ENCODE measurements around the gene UCHL1.

DNA sequence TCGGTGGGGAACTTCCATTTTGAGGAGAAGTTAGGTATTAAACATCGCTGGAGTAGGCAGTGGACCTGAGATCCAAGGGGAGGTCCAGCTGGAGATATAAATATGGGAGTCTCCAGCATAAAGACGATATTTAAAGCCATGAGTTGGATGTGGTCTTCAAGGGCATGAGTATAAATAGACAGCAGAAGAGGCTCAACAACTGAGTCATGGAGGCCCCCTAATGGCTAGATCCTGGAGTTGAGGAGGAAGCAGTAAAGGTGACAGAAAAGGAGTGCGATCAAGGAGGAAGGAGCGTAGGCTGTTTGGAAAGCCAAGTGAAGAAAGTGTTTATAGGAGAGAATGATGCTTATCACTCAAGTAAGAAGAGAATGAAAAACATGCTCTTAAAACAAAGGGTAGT lies 24.3 kb upstream of the UCHL1 start:
- TF ChIP-seq TAF1 (IDR thresholded peaks at IDR 0.05; ENCODE audit: borderline replicate concordance, insufficient read depth, low read length) (no peak), POLR2AphosphoS5 (IDR thresholded peaks at IDR 0.05; ENCODE audit: low read depth, low read length) (no peak), SIN3A (IDR thresholded peaks at IDR 0.05; ENCODE audit: borderline replicate concordance, insufficient read depth, low read length) (no peak), FOXP2 (optimal IDR thresholded peaks at IDR 0.05; ENCODE audit: borderline replicate concordance, extremely low read depth, extremely low read length, insufficient read depth) (no peak)
- TF ChIP-seq, protein P1, sequence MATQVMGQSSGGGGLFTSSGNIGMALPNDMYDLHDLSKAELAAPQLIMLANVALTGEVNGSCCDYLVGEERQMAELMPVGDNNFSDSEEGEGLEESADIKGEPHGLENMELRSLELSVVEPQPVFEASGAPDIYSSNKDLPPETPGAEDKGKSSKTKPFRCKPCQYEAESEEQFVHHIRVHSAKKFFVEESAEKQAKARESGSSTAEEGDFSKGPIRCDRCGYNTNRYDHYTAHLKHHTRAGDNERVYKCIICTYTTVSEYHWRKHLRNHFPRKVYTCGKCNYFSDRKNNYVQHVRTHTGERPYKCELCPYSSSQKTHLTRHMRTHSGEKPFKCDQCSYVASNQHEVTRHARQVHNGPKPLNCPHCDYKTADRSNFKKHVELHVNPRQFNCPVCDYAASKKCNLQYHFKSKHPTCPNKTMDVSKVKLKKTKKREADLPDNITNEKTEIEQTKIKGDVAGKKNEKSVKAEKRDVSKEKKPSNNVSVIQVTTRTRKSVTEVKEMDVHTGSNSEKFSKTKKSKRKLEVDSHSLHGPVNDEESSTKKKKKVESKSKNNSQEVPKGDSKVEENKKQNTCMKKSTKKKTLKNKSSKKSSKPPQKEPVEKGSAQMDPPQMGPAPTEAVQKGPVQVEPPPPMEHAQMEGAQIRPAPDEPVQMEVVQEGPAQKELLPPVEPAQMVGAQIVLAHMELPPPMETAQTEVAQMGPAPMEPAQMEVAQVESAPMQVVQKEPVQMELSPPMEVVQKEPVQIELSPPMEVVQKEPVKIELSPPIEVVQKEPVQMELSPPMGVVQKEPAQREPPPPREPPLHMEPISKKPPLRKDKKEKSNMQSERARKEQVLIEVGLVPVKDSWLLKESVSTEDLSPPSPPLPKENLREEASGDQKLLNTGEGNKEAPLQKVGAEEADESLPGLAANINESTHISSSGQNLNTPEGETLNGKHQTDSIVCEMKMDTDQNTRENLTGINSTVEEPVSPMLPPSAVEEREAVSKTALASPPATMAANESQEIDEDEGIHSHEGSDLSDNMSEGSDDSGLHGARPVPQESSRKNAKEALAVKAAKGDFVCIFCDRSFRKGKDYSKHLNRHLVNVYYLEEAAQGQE (IDR thresholded peaks at IDR 0.05; ENCODE audit: insufficient read depth in 1 of 2, low read depth in 2 of 2, low read length in 2 of 2): no peak

Data from PFSK-1 (cell line).